Measurements from ENCODE around the gene YEATS2. TPM values are rescaled to one million over a fixed set of nuclear protein-coding genes. Genes with fewer than 3 reads are reported as not detected.
"Not testable (repeated sequence)": the region's sequence is repeated elsewhere in the genome, so short reads cannot be mapped to it uniquely, and the experiment has no call there.

YEATS2 gene
- total RNA-seq, 4 donors from 2014 or later: 26.7 to 45.0 (median 27.8) TPM

DNA sequence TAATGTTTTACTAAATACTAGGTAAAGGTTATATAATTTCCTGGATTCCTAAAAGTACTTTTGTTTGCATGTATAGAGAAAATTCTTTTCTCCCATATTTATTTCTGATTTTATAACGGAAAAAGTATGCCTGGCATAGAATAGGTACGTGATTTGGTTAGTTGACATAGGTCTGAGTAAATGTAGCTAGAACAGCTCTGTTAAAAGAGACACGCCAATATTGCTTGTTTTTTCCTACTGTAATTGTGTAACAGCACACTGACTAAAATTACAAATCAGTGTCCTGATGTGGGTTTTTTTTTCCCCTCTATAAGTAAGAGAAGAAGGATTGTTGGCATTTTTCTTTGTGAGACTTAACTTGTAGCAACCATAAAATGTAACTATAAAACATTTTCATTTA is 35.5 kb upstream of the YEATS2 start:
- no peak overlapping the region for H3K27ac ChIP-seq
- no peak for DNase-seq (ENCODE audit: low spot score in 2 of 2)
- peaks cover 2 to 59% (median 9%) of the 10 kb centered on the region in 3 donors for H3K36me3 ChIP-seq
- H3K9me3 ChIP-seq: peaks cover 0 to 5% (median 0%) of the 10 kb centered on the region in 4 donors
- no peak for TF ChIP-seq EP300 (IDR thresholded peaks at IDR 0.05)
- peaks cover 0 to 35% (median 8%) of the 10 kb centered on the region in 4 donors for H3K4me1 ChIP-seq
- no peaks in the 10 kb centered on the region for H3K27me3 ChIP-seq
- H3K4me3 ChIP-seq: no peak overlapping the region
- WGBS, 2 donors: 83 to 87% methylated on average over 3 of the region's 3 CpGs

- peaks cover 0 to 53% (median 18%) of the 10 kb centered on the region in 3 donors for H3K36me3 ChIP-seq
- DNase-seq (ENCODE audit: low spot score in 2 of 2): no peak
- peaks cover 0 to 35% (median 8%) of the 10 kb centered on the region in 4 donors for H3K4me1 ChIP-seq
Measured at GRCh38 chr3:183664913-183665381, 32.6 kb upstream of the YEATS2 start.

DNA sequence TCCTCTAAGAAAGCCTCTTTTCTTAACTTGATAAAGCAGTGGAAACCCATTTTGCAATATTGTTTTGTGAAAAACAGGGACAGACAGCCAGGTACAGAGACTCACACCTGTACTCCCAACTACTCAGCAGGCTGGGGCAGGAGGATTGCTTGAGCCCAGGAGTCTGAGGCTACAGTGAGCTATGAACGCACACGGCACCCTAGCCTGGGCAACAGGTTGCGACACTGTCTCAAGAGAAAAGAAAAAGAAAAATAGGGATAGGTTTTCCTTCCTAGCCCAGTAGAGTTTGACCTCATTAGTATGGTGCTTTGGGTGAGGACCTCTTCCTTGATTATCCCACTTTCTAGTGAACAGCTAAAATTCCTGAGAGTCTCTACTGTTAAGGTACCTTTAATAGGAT is 17.5 kb upstream of the YEATS2 start:
- TF ChIP-seq EP300 (IDR thresholded peaks at IDR 0.05) (no peak), POLR2A (IDR thresholded peaks at IDR 0.05) (no peak)
- TF ChIP-seq, protein P1, sequence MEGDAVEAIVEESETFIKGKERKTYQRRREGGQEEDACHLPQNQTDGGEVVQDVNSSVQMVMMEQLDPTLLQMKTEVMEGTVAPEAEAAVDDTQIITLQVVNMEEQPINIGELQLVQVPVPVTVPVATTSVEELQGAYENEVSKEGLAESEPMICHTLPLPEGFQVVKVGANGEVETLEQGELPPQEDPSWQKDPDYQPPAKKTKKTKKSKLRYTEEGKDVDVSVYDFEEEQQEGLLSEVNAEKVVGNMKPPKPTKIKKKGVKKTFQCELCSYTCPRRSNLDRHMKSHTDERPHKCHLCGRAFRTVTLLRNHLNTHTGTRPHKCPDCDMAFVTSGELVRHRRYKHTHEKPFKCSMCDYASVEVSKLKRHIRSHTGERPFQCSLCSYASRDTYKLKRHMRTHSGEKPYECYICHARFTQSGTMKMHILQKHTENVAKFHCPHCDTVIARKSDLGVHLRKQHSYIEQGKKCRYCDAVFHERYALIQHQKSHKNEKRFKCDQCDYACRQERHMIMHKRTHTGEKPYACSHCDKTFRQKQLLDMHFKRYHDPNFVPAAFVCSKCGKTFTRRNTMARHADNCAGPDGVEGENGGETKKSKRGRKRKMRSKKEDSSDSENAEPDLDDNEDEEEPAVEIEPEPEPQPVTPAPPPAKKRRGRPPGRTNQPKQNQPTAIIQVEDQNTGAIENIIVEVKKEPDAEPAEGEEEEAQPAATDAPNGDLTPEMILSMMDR (IDR thresholded peaks at IDR 0.05): no peak
- H3K9me3 ChIP-seq: no peaks in the 10 kb centered on the region
- H3K4me3 ChIP-seq: no peak overlapping the region
- peaks cover 0 to 53% (median 0%) of the 10 kb centered on the region in 3 donors for H3K36me3 ChIP-seq
- H3K27me3 ChIP-seq: no peaks in the 10 kb centered on the region
- DNase-seq (ENCODE audit: low spot score in 2 of 2): no peak
- H3K27ac ChIP-seq: no peak overlapping the region
- H3K4me1 ChIP-seq: no peaks in the 10 kb centered on the region
- 93 to 95% methylated on average over 3 of the region's 3 CpGs for WGBS, 2 donors

More at GRCh38 chr3:183664913-183665381, 32.6 kb upstream of the YEATS2 start:
- no peaks in the 10 kb centered on the region for H3K9me3 ChIP-seq
- H3K4me3 ChIP-seq: no peak overlapping the region
- H3K27me3 ChIP-seq: no peaks in the 10 kb centered on the region
- 32 to 34% methylated on average over 3 of the region's 3 CpGs for WGBS, 2 donors
- H3K27ac ChIP-seq: peak overlapping the region in 1 of 4 donors; percentile 68
- TF ChIP-seq EP300 (IDR thresholded peaks at IDR 0.05) (no peak), POLR2A (IDR thresholded peaks at IDR 0.05) (no peak)
- TF ChIP-seq, protein P1 (IDR thresholded peaks at IDR 0.05): no peak

DNA sequence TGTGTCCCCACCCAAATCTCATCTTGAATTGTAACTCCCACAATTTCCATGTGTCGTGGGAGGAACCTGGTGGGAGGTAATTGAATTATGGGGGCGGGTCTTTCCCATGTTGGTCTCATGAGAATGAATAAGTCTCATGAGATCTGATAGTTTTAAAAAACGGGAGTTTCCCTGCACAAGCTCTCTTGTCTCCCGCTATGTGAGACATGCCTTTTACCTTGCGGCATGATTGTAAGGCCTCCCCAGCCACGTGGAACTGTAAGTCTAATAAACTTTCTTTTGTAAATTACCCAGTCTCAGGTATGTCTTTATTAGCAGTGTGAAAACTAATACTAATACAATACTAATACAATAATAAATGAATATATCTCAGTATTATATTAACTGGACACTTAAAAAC is 9.9 kb upstream of the YEATS2 start:
- Histone ChIP-seq H3K4me1 (no peaks in the 10 kb centered on the region), H3K4me3 (no peak overlapping the region), H3K27ac (no peak overlapping the region), H3K36me3 (peaks cover 0 to 5% (median 0%) of the 10 kb centered on the region in 3 donors), H3K27me3 (no peaks in the 10 kb centered on the region), H3K9me3 (no peaks in the 10 kb centered on the region)
- TF ChIP-seq POLR2A (IDR thresholded peaks at IDR 0.05) (no peak), EP300 (IDR thresholded peaks at IDR 0.05) (no peak)
- TF ChIP-seq, protein P1 (IDR thresholded peaks at IDR 0.05): no peak
- WGBS, 2 donors: 85 to 89% methylated on average over 6 of the region's 6 CpGs
- DNase-seq (ENCODE audit: low spot score in 2 of 2): no peak

DNA sequence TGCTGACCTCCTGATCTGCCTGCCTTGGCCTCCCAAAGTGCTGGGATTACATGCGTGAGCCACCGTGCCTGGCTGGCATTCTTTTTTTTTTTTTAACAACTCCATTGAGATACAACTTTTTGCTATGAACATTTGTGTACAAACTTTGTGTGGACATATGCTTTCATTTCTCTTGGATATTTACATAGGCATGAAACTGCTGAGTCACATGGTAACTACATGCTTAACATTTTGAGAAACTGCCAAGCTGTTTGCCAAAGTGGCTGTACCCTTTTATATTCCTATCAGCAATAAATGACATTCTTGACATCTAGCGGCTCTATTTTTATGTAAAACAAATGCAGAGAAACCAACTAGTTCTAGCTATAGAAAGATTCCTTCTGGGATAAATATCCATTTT is 8.7 kb upstream of the YEATS2 start:
- no peak for DNase-seq (ENCODE audit: low spot score in 2 of 2)
- 53 to 56% methylated on average over 3 of the region's 3 CpGs for WGBS, 2 donors
- H3K27me3 ChIP-seq: no peaks in the 10 kb centered on the region
- no peaks in the 10 kb centered on the region for H3K4me1 ChIP-seq
- H3K36me3 ChIP-seq: no peaks in the 10 kb centered on the region
- no peak for TF ChIP-seq POLR2A (IDR thresholded peaks at IDR 0.05)
- TF ChIP-seq EP300 (IDR thresholded peaks at IDR 0.05): no peak
- TF ChIP-seq, protein P1 (IDR thresholded peaks at IDR 0.05): no peak
- no peak overlapping the region for H3K27ac ChIP-seq
- H3K9me3 ChIP-seq: no peaks in the 10 kb centered on the region
- H3K4me3 ChIP-seq: no peak overlapping the region

GRCh38 chr3:183689621-183690020 is 8.0 kb upstream of the YEATS2 start:
- not testable (repeated sequence) for H3K27me3 ChIP-seq; H3K4me3 ChIP-seq; H3K27ac ChIP-seq; H3K9me3 ChIP-seq; H3K4me1 ChIP-seq; H3K36me3 ChIP-seq; DNase-seq (ENCODE audit: low spot score in 2 of 2)
- WGBS, 2 donors: 96 to 98% methylated on average over 5 of the region's 5 CpGs
